ENCODE data around the gene CDT1. TPM values are rescaled to one million over a fixed set of nuclear protein-coding genes. Genes with fewer than 3 reads are reported as not detected.
A peak's percentile ranks its signal among the peaks of the same experiment; 100 is the strongest.

CDT1 gene
- total and polyA plus RNA-seq, 4 donors: 0.05 to 1.5 (median 0.94) TPM

DNA sequence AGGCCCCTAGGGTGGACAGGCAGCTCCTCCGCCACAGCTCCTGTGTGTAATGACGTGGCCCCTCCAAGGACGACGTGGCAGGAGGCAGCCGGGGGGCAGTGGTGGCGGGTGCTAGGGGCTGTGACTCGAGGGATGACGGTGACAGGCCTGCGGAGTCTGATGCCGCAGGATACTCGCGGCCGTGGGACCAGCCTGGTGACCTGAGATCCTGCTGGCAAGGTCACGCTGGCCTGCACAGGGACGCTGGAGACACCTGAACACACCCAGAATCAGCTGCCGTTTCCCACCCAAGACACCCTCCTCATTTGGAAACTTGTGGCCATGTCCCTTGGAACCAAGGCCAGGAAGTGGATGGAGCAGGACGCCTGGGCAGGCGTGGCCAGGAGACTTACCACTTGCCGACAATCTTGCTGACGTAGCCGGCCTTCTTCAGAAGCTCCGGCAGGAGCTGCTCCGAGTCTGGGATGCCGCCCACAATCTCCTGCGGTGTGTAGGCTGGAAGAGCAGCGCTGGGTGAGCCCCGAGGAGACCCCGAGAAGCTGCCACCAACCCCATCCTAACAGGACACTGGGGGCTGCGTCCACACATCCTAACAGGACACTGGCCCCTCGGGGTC lies 37.1 kb downstream of the CDT1 start:
- H3K4me3 ChIP-seq (ENCODE audit: low read length in 2 of 2): no peak overlapping the region
- intact Hi-C loops (cut with DNase I): no loop called here
- peaks cover 0 to 2% of the 10 kb centered on the region in 2 donors for H3K36me3 ChIP-seq (ENCODE audit: control insufficient read depth in 1 of 2, insufficient read depth in 2 of 2, low read length in 1 of 2)
- no peaks in the 10 kb centered on the region for H3K4me1 ChIP-seq (ENCODE audit: control insufficient read depth in 1 of 2, insufficient read depth in 2 of 2, low read length in 2 of 2)
- DNase-seq: no peak
- no peak overlapping the region for H3K27ac ChIP-seq (ENCODE audit: low read depth in 1 of 2, low read length in 2 of 2)
- H3K27me3 ChIP-seq (ENCODE audit: control insufficient read depth in 1 of 2, insufficient read depth in 2 of 2, low read length in 1 of 2): no peaks in the 10 kb centered on the region
- H3K9me3 ChIP-seq (ENCODE audit: control insufficient read depth, low read length): no peaks in the 10 kb centered on the region
- peak; percentile 9 for ATAC-seq (ENCODE audit: low FRiP score)
- WGBS, 2 donors: 94 to 95% methylated on average over 30 of the region's 30 CpGs

DNA sequence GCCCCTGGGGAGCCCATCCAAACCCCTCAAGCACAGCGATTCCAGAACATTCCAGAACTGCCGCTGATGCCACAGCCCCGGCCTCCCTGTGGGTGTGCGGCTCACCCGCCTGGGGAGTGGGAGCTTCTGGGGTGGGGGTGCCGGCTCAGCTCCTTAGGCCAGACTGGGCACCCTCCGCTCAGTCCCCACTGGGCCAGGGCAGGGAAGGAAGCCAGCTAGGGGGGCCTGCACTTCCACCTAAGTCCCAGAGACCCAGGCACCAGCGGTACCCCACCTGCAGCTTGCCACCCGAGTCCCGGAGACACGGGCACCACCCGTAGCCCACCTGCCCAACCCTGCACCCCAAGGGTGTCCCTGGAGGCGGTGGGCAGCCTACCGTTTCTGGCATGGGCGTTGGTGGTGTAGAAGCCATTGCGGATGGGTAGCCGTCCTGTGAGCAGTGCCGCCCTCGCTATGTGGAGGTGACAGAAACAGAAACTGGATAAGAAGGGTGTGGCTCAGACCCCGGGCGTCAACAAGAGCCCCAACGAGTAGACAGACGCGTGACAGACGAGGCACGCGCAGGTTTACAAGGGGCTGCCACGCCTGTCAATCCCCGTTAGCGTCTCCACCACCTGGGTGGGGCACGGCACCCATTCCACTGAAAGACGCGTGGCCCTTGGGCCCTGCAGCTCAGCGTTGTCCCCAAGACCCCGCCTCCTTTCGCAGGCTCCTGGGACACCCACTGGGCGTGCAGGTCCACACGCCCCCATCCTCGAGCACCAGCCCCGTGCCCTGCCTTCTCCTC lies 38.1 kb downstream of the CDT1 start:
- DNase-seq (no peak), ATAC-seq (ENCODE audit: low FRiP score) (no peak)
- H3K27ac ChIP-seq (ENCODE audit: low read depth in 1 of 2, low read length in 2 of 2): no peak overlapping the region
- no peak overlapping the region for H3K4me3 ChIP-seq (ENCODE audit: low read length in 2 of 2)
- H3K9me3 ChIP-seq (ENCODE audit: control insufficient read depth, low read length): no peaks in the 10 kb centered on the region
- H3K4me1 ChIP-seq (ENCODE audit: control insufficient read depth in 1 of 2, insufficient read depth in 2 of 2, low read length in 2 of 2): no peaks in the 10 kb centered on the region
- peaks cover 0 to 2% of the 10 kb centered on the region in 2 donors for H3K36me3 ChIP-seq (ENCODE audit: control insufficient read depth in 1 of 2, insufficient read depth in 2 of 2, low read length in 1 of 2)
- intact Hi-C loops (cut with DNase I): no loop called here
- 92 to 94% methylated on average over 40 of the region's 40 CpGs for WGBS, 2 donors
- H3K27me3 ChIP-seq (ENCODE audit: control insufficient read depth in 1 of 2, insufficient read depth in 2 of 2, low read length in 1 of 2): no peaks in the 10 kb centered on the region

DNA sequence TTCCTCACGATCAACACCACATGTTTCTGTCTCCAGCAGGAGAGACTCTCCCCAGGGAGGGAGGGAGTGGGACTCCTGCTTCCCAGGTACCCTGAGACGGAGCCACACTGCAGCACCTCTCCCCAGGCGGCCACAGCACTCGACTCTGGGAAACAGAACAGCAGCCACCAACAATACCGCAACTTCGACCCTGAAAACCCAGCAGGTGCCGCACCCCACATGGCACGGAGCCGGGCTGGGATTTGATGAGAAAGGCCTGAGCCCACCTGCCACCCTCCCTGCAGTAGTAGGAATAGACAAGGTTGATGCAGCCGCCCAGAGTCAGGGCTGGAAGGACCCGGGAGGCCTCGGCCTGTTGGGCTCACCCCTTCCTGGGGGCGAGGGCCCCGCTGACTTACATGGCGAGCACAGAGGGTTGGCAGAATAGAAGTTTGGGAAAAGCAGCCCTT lies 38.7 kb downstream of the CDT1 start:
- intact Hi-C loops (cut with DNase I): no loop called here

DNA sequence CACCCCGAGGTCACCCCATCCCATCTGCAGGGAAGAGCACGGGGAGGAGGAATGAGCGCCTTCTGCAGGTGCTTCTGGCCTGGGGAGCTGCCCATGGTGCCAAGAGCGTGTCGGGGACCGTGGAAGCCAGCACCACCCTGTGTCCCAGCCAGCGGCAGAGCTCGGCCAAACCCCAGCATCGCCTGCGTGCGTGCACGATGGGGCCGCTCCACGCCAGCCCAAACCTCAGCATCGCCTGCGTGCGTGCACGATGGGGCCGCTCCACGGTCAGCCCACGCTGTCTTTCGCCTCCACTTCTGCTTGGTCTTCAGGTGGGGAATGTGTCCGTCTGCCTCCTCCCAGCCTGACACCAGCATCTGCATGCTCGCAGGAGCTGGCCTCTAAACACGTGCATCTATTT lies 39.2 kb downstream of the CDT1 start:
- Histone ChIP-seq H3K4me3 (ENCODE audit: low read length in 2 of 2) (no peak overlapping the region), H3K9me3 (ENCODE audit: control insufficient read depth, low read length) (no peaks in the 10 kb centered on the region), H3K36me3 (ENCODE audit: control insufficient read depth in 1 of 2, insufficient read depth in 2 of 2, low read length in 1 of 2) (peaks cover 0 to 2% of the 10 kb centered on the region in 2 donors), H3K27me3 (ENCODE audit: control insufficient read depth in 1 of 2, insufficient read depth in 2 of 2, low read length in 1 of 2) (no peaks in the 10 kb centered on the region), H3K27ac (ENCODE audit: low read depth in 1 of 2, low read length in 2 of 2) (no peak overlapping the region), H3K4me1 (ENCODE audit: control insufficient read depth in 1 of 2, insufficient read depth in 2 of 2, low read length in 2 of 2) (no peaks in the 10 kb centered on the region)
- intact Hi-C loops (cut with DNase I): no loop called here
- no peak for ATAC-seq (ENCODE audit: low FRiP score)
- no peak for DNase-seq
- WGBS, 2 donors: 93 to 94% methylated on average over 25 of the region's 25 CpGs

More for the DNA sequence above, 38.7 kb downstream of the CDT1 start:
- DNase-seq: no peak
- no peaks in the 10 kb centered on the region for H3K9me3 ChIP-seq (ENCODE audit: control insufficient read depth, low read length)
- H3K4me3 ChIP-seq (ENCODE audit: low read length in 2 of 2): no peak overlapping the region
- H3K4me1 ChIP-seq (ENCODE audit: control insufficient read depth in 1 of 2, insufficient read depth in 2 of 2, low read length in 2 of 2): no peaks in the 10 kb centered on the region
- H3K36me3 ChIP-seq (ENCODE audit: control insufficient read depth in 1 of 2, insufficient read depth in 2 of 2, low read length in 1 of 2): peaks cover 0 to 2% of the 10 kb centered on the region in 2 donors
- ATAC-seq (ENCODE audit: low FRiP score): no peak
- no peak overlapping the region for H3K27ac ChIP-seq (ENCODE audit: low read depth in 1 of 2, low read length in 2 of 2)
- H3K27me3 ChIP-seq (ENCODE audit: control insufficient read depth in 1 of 2, insufficient read depth in 2 of 2, low read length in 1 of 2): no peaks in the 10 kb centered on the region
- 90 to 95% methylated on average over 15 of the region's 15 CpGs for WGBS, 2 donors

DNA sequence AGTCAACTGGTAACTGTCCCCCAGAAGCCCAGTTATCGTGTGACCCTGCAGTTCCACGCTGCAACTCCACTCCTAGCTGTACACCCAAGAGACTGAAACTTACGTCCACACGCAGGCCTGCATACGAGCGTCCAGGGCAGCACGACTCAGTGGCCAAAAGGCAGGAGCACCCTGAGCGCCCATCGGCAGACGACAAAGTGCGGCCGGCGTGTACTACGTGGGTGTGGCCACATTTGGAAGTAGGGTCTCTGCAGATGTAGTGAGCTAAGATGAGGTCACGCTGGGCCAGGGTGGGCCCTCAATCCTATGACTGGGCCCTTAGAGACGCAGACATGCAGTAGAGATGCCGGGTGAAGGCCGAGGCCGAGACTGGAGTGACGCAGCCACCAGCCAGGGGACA lies 39.7 kb downstream of the CDT1 start:
- 94 to 96% methylated on average over 20 of the region's 20 CpGs for WGBS, 2 donors
- ATAC-seq (ENCODE audit: low FRiP score) (no peak), DNase-seq (no peak)
- Histone ChIP-seq H3K36me3 (ENCODE audit: control insufficient read depth in 1 of 2, insufficient read depth in 2 of 2, low read length in 1 of 2) (peaks cover 0 to 2% of the 10 kb centered on the region in 2 donors), H3K27me3 (ENCODE audit: control insufficient read depth in 1 of 2, insufficient read depth in 2 of 2, low read length in 1 of 2) (no peaks in the 10 kb centered on the region), H3K9me3 (ENCODE audit: control insufficient read depth, low read length) (no peaks in the 10 kb centered on the region), H3K4me1 (ENCODE audit: control insufficient read depth in 1 of 2, insufficient read depth in 2 of 2, low read length in 2 of 2) (no peaks in the 10 kb centered on the region), H3K27ac (ENCODE audit: low read depth in 1 of 2, low read length in 2 of 2) (no peak overlapping the region), H3K4me3 (ENCODE audit: low read length in 2 of 2) (no peak overlapping the region)
- intact Hi-C loops (cut with DNase I): no loop called here

DNA sequence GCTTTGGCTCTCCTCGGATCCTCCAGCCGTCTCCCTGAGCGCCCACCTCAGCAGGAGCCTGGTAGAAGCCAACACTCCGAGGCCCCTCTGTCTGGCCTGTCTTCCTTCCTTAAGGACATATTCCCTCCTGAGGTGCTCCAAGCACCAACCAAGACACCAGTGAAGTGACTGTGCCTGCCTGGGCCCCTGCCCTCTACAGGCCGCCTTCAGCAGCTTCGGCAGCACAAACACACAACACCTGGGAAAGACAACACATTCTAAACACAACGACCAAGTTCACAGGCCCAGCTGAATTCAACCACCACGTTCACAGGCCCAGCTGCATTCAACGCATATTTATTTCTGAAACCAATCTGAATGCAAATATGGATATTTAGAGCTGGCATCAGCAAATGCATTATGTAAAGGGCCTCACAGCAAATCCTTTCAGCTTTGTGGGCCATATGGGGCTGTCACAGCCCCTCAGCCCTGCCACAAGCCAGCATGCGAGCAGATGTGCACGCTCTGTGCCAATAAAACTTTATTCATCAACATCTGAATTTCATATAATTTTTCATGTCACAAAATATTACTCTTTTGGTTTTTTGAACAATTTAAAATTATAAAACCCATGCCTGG lies 40.9 kb downstream of the CDT1 start:
- Histone ChIP-seq H3K4me1 (ENCODE audit: control insufficient read depth in 1 of 2, insufficient read depth in 2 of 2, low read length in 2 of 2) (no peaks in the 10 kb centered on the region), H3K27me3 (ENCODE audit: control insufficient read depth in 1 of 2, insufficient read depth in 2 of 2, low read length in 1 of 2) (no peaks in the 10 kb centered on the region), H3K27ac (ENCODE audit: low read depth in 1 of 2, low read length in 2 of 2) (no peak overlapping the region), H3K36me3 (ENCODE audit: control insufficient read depth in 1 of 2, insufficient read depth in 2 of 2, low read length in 1 of 2) (peaks cover 0 to 2% of the 10 kb centered on the region in 2 donors), H3K9me3 (ENCODE audit: control insufficient read depth, low read length) (no peaks in the 10 kb centered on the region), H3K4me3 (ENCODE audit: low read length in 2 of 2) (no peak overlapping the region)
- no peak for ATAC-seq (ENCODE audit: low FRiP score)
- DNase-seq: no peak
- intact Hi-C loops (cut with DNase I): no loop called here
- 65 to 66% methylated on average over 11 of the region's 11 CpGs for WGBS, 2 donors

GRCh38 chr16:88846088-88846487 lies 42.5 kb downstream of the CDT1 start:
- WGBS, 2 donors: 96 to 98% methylated on average over 9 of the region's 9 CpGs
- no peaks in the 10 kb centered on the region for H3K4me1 ChIP-seq (ENCODE audit: control insufficient read depth in 1 of 2, insufficient read depth in 2 of 2, low read length in 2 of 2)
- no peak for DNase-seq
- H3K9me3 ChIP-seq (ENCODE audit: control insufficient read depth, low read length): no peaks in the 10 kb centered on the region
- H3K27ac ChIP-seq (ENCODE audit: low read depth in 1 of 2, low read length in 2 of 2): no peak overlapping the region
- no peaks in the 10 kb centered on the region for H3K27me3 ChIP-seq (ENCODE audit: control insufficient read depth in 1 of 2, insufficient read depth in 2 of 2, low read length in 1 of 2)
- intact Hi-C loops (cut with DNase I): no loop called here
- no peak for ATAC-seq (ENCODE audit: low FRiP score)
- H3K4me3 ChIP-seq (ENCODE audit: low read length in 2 of 2): no peak overlapping the region
- H3K36me3 ChIP-seq (ENCODE audit: control insufficient read depth in 1 of 2, insufficient read depth in 2 of 2, low read length in 1 of 2): no peaks in the 10 kb centered on the region

DNA sequence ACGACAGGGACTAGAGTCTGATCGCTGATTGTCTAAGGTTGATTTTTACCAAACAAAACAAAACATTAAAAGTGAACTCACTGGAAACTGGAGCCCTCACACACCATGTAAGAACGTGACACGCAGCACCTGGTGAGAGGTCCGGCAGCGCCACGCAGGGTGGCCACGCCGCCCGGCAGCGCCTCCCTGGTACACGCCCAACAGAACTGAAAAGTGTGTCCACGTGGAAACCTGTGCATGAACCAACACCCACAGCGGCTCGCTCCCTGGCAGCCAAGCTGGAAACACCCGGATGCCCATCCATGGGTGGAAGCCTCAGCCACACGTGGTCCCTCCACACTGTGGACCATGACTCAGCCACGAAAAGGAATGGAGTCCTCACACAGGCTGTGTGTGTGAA lies 44.1 kb downstream of the CDT1 start:
- Histone ChIP-seq H3K9me3 (ENCODE audit: control insufficient read depth, low read length) (no peaks in the 10 kb centered on the region), H3K4me3 (ENCODE audit: low read length in 2 of 2) (no peak overlapping the region), H3K4me1 (ENCODE audit: control insufficient read depth in 1 of 2, insufficient read depth in 2 of 2, low read length in 2 of 2) (no peaks in the 10 kb centered on the region), H3K27me3 (ENCODE audit: control insufficient read depth in 1 of 2, insufficient read depth in 2 of 2, low read length in 1 of 2) (no peaks in the 10 kb centered on the region), H3K27ac (ENCODE audit: low read depth in 1 of 2, low read length in 2 of 2) (no peak overlapping the region), H3K36me3 (ENCODE audit: control insufficient read depth in 1 of 2, insufficient read depth in 2 of 2, low read length in 1 of 2) (no peaks in the 10 kb centered on the region)
- 94 to 95% methylated on average over 18 of the region's 18 CpGs for WGBS, 2 donors
- DNase-seq: no peak
- intact Hi-C loops (cut with DNase I): no loop called here
- ATAC-seq (ENCODE audit: low FRiP score): no peak

Data from aorta (tissue), 5 donors.